Lung (tissue), 12 donors: ENCODE data around the gene TDRKH. TPM values are rescaled to one million over a fixed set of nuclear protein-coding genes. Genes with fewer than 3 reads are reported as not detected.

Experiments used
- ATAC-seq: fragments of 200-7000 bp; cut with Tn5 transposase; one replicate; pipeline ENCODE4 v1.9.1; 2020; ENCODE audit warnings: moderate number of reproducible peaks; ENCODE audit not compliant: insufficient read depth, low FRiP score
- DNase-seq, 3 donors: peaks; one replicate each; pipeline ENCODE4 v3.0.0-alpha.2; 2013 to 2017
- H3K27ac ChIP-seq, 2 donors: one replicate each; pipeline ENCODE4 v1.5.1; 2013; ENCODE audit warnings: mild to moderate bottlenecking in 2 of 2, moderate library complexity in 2 of 2, control low read depth in 1 of 2, inconsistent platforms in 1 of 2, low read depth in 1 of 2, low read length in 1 of 2
- H3K27me3 ChIP-seq, 3 donors: one replicate each; pipeline ENCODE4 v1.5.1; 2013; ENCODE audit warnings: low read length in 2 of 3; ENCODE audit not compliant: control insufficient read depth in 3 of 3, insufficient read depth in 3 of 3
- H3K36me3 ChIP-seq, 4 donors: one replicate each; pipeline ENCODE4 v1.5.1; 2013; ENCODE audit warnings: low read length in 4 of 4, mild to moderate bottlenecking in 1 of 4, moderate library complexity in 1 of 4; ENCODE audit not compliant: control insufficient read depth in 4 of 4, insufficient read depth in 4 of 4
- H3K4me1 ChIP-seq, 5 donors: one replicate each; pipeline ENCODE4 v1.5.1; 2013; ENCODE audit warnings: low read length in 5 of 5, mild to moderate bottlenecking in 2 of 5, moderate library complexity in 1 of 5; ENCODE audit not compliant: control insufficient read depth in 5 of 5, insufficient read depth in 5 of 5
- H3K4me3 ChIP-seq: one replicate; pipeline ENCODE4 v1.5.1; 2013; ENCODE audit warnings: mild to moderate bottlenecking, control low read depth, moderate library complexity
- H3K9ac ChIP-seq, 2 donors: one replicate each; pipeline ENCODE4 v1.5.1; 2013; ENCODE audit warnings: low read length in 2 of 2, control low read depth in 1 of 2; ENCODE audit not compliant: insufficient read depth in 1 of 2
- H3K9me3 ChIP-seq, 4 donors: one replicate each; pipeline ENCODE4 v1.5.1; 2013; ENCODE audit warnings: low read length in 3 of 4, mild to moderate bottlenecking in 1 of 4, moderate library complexity in 1 of 4; ENCODE audit not compliant: control insufficient read depth in 4 of 4, insufficient read depth in 3 of 4
- CTCF ChIP-seq: IDR thresholded peaks from 2 replicates; pipeline ENCODE4 v1.5.1; 2012; ENCODE audit warnings: mild to moderate bottlenecking; ENCODE audit errors: control extremely low read depth, extremely low read depth
- WGBS, 2 donors: extraction: QIAGEN DNeasy Blood & Tissue Kit; methylation state at CpG; one replicate each; pipeline ENCODE4 v1.1.7; 2013; 5-methylcytosine and 5-hydroxymethylcytosine counted together
- polyA plus RNA-seq, 2 donors: library from polyadenylated mRNA; stranded (reverse); fragments of 200-250 nt; gene quantifications; one replicate each; pipeline ENCODE4 v1.2.1, GENCODE V29; 2013
- total RNA-seq, 2 donors: library from RNA; depleted of rRNA in 1 of 2; stranded (reverse); fragments of >200 nt in 1 of 2; gene quantifications; one replicate each; pipeline ENCODE4 v1.2.1, GENCODE V29; 2014 to 2021
- donor health status: control.
- donor health status: control.
- donor health status: Bipolar disorder and iron deficiency.
- donor health status: healthy.
- donor health status: DM: yes; HTN: yes; CAD: no.

TDRKH gene
- total and polyA plus RNA-seq, 4 donors, result 5.6 to 18.1 (median 8.8) TPM

GRCh38 chr1:151777317-151777716 lies 13.0 kb downstream of the TDRKH start:
- H3K9me3 ChIP-seq, result no peaks in the 10 kb centered on the region
- no peak overlapping the region for H3K27ac ChIP-seq
- no peak for TF ChIP-seq CTCF
- no peak overlapping the region for H3K9ac ChIP-seq
- no peaks in the 10 kb centered on the region for H3K4me1 ChIP-seq
- ATAC-seq (no peak), DNase-seq (no peak)
- H3K4me3 ChIP-seq, result no peak overlapping the region
- peaks cover 0 to 13% (median 5%) of the 10 kb centered on the region in 4 donors for H3K36me3 ChIP-seq
- H3K27me3 ChIP-seq, result no peaks in the 10 kb centered on the region
- WGBS, 2 donors, result 74 to 98% methylated on average over 4 of the region's 4 CpGs

GRCh38 chr1:151776665-151777062 lies 13.6 kb downstream of the TDRKH start:
- Histone ChIP-seq H3K4me3 (no peak overlapping the region), H3K27me3 (no peaks in the 10 kb centered on the region), H3K4me1 (no peaks in the 10 kb centered on the region), H3K36me3 (peaks cover 0 to 12% (median 5%) of the 10 kb centered on the region in 4 donors), H3K9me3 (no peaks in the 10 kb centered on the region), H3K9ac (no peak overlapping the region), H3K27ac (no peak overlapping the region)
- 75 to 97% methylated on average over 3 of the region's 3 CpGs for WGBS, 2 donors
- ATAC-seq, result no peak
- no peak for DNase-seq
- TF ChIP-seq CTCF, result no peak

- Histone ChIP-seq H3K9me3 (no peaks in the 10 kb centered on the region), H3K36me3 (peaks cover 0 to 8% (median 4%) of the 10 kb centered on the region in 4 donors), H3K4me3 (no peak overlapping the region), H3K27ac (no peak overlapping the region), H3K4me1 (no peaks in the 10 kb centered on the region), H3K27me3 (no peaks in the 10 kb centered on the region), H3K9ac (no peak overlapping the region)
- ATAC-seq (no peak), DNase-seq (no peak)
- no peak for TF ChIP-seq CTCF
- WGBS, 2 donors, result 96 to 97% methylated on average over 7 of the region's 7 CpGs
Observed at GRCh38 chr1:151775894-151776664, 14.2 kb downstream of the TDRKH start.
